GM21825 (cell line): ENCODE data around the gene CHI3L2.

Experiments used
- ATAC-seq: cut with Tn5 transposase; IDR thresholded peaks from one replicate; pipeline ENCODE4 v1.9.1; 2021; ENCODE audit warnings: mild to moderate bottlenecking, moderate library complexity; ENCODE audit not compliant: unreplicated experiment

CHI3L2 gene

DNA sequence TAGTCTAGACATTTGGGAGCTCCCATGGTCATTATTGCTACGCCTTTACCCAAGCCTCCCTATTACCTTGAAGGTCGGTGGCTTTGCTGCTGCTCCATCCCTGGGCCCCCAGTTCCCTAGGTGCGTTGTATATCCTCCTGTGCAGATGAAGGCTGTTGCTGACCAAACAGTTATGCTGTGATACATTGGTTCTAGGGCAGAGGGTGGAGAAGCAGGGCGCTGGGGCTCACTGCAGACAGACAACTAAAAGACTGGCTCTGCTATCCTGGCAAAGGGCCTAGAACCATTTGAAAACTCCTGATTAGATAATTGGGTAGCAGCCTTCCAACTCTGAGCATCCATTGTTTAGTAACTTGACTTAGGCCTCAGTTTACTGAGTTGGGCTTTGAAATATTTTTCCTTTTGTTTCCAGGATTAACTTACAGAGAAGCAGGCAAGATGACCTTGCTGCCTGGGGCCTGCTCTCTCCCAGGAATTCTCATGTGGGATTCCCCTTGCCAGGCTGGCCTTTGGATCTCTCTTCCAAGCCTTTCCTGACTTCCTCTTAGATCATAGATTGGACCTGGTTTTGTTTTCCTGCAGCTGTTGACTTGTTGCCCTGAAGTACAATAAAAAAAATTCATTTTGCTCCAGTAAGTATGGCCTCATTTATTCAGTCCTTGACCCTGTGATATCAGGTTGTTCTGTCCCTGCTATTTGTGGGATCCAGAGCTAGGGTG, 15.5 kb downstream of the CHI3L2 start:
- no peak for ATAC-seq

DNA sequence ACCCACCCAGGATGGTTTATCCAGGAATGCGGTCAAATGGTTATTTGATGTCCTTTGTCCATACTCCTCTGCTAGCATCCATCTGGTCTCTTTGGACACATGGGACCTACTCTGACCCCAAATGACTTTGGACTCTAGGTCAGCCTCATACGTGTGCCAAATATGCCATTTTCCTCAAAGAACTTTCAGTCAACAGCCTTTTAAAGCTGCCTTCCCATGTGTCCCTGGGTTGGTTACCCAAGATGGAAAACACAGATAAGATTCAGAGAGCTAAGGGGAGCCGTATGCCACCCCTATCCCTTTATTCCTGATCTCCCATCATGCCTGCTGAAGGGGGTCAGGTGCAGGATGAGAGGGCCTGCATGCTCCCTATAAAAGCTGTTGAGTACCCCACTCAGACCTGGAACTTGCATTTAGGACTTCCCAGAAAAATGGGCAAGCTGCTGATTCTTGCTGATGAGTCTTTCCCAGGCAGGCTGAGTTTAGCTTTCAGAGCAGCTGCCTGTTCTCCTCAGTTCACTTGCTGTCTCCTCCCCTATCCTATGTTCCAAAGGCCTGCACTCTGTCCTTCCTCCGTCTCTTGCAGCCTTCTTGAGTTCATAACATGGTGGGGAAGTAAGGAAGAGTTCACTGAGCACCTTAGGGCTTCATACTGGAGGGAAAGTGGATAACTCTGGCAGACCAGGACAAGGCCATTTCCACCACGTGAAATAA, 19.8 kb downstream of the CHI3L2 start:
- ATAC-seq, result no peak

DNA sequence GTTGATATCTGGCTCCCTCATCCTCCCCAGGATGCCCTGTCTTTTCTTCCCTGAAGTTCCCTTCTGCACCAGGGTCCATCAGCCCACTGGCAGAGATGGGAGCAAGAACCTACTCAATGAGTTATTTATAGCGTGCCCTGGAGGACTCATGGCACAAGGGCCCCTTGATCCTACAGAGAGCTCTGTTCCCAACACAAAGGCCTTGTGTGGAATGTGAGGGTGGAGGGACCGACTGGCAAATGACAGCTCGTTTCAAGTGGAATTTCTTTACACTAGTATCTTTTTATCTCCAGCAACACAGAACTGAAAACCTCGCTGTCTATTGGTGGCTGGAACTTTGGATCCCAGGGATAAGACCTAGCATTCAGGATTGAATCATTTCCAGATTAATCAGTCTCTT, 22.4 kb downstream of the CHI3L2 start:
- ATAC-seq, result no peak

DNA sequence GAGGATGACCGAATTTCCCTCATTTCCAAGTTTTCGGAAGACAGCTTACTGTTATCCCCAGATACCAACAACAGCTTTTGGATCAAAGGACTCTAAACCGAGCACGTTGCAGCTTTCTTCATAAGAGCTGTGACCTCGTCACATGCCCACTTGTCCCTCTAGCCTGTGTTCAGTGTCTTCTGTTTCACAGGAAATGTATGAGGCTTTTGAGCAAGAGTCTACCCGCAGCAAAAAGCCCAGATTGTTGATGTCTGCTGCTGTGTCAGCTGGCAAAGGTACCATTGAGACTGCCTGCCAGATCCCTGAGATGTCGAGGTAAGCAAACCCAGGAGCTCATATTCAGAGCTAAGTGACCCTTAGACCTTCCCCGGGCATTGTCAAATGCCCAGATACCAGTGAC, 24.1 kb downstream of the CHI3L2 start:
- ATAC-seq, result no peak

DNA sequence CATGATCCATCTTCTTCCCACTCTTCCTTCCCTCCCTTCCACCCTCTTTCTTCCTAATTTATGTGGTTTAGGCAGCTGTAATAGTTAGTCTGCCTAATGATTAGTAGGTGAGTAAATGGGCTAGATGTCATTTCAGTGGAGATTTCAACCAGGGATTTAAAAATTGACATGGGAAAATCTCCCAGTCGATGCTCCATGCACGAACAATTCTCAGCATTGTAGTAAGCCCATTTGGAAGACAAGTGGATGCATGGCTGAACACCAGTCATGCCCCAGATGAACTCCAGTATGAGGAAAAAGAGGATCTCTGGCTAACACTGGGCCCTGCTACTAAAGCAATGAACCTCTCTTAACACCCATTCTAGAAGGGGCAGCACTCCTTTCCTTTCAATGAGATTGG, 25.3 kb downstream of the CHI3L2 start:
- ATAC-seq, result no peak

DNA sequence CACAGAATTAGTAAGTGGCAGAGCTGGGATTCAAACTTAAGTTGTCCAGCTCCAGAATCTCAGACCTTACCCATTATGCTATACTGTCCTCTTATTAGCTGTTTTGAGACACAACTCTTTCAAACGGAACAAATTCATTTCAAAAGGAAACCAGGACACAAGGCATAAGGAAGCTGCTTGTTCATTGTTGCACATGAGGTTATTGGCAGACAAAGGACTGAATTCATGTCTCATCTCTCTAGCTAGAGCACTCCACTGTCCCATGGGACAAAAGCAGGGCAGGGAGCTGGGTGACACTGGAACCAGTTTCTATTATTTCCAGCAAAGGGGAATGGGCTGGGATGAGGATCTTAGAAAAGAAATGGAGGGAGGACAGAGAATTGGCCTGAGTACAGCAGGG, 26.4 kb downstream of the CHI3L2 start:
- ATAC-seq, result no peak

DNA sequence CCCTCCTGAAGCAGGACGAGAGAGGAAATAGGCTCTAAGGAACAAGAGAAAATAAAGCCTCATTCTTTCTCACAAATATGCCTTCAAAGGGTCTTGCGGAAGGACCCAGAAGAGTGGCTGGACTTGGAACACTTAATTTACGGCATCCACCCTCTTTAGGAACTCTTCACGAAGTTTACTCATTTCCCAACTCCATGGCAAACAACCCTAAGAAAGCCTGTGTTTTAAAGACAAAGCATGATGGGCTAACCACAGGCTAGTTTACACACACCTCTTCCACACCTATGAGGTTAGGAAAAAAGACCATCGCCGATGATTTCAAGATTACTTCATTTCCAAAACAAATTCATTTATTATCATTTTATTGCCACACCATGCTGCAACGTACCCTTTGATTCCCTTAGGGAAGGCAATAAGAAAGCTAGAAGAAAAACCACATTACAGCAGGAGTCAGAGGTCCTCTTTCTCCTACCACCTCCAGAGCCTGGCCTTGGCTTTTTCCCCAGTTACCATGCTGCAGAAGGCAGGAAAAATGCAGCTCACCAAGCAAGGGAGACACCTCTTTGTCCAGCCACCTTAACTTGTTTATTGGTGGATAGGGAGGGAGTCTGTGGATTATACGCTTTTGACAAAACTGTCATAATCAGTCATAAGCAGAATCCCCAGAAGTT, 29.6 kb downstream of the CHI3L2 start:
- no peak for ATAC-seq

DNA sequence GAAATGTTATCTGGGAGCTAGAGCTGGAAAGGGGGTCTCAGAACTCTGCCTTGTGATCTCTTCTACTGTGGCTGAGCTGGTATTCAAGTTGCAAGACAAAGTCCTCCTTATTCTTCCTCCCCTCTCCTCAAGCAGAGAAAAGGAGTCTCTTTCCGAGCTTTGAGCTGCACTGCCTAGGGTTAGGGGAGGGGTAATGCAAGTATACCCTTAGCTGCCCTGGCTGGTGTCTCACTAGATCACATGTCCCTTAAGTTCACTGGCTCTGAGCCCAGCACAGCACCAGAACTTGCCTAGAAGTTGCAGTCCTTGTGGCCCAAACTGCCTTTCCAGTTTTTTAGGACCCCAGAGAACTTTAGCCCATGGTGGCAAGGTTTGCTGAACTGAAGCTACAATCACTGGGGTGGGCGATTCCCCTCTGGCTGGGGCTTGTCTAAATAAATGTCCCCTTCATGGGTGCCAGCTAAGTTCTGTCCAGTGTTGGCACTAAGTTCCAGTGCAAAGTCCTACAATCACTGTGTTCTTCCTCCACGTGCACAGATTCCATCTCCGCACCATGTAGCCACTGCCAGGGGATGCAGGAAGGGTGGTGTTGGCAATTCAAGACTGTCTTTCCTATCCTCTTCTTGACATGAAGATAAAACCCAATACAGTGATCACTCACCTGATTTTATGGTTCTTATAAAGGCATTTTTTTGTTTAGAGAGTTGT, 40.4 kb downstream of the CHI3L2 start:
- ATAC-seq, result no peak

DNA sequence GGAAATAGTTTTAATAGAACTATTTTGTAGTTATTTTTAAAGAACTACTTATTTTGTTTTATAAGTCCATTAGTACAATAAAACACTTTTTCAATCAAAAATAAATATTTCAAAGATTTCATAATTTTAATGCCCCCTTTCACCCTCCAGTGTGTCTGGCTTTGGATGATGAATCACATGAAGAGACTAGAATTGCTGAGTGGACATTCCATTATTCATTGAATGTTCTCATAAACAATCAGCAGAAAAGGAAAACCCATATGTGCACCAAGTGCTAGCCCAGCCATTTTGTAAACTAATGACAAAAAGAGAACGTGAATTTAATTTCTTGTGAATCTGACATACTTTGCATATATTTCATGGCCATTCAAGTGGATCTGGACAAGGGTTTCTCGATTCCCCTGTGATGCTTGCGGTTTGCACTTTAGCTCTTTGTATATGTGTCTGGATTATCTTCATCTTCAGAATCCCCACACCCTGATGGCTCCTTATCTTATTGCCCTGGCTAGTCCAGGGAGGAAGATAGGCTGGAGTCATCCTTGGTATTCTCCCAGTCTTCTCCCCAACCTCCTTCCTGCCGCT, 42.4 kb downstream of the CHI3L2 start:
- no peak for ATAC-seq

DNA sequence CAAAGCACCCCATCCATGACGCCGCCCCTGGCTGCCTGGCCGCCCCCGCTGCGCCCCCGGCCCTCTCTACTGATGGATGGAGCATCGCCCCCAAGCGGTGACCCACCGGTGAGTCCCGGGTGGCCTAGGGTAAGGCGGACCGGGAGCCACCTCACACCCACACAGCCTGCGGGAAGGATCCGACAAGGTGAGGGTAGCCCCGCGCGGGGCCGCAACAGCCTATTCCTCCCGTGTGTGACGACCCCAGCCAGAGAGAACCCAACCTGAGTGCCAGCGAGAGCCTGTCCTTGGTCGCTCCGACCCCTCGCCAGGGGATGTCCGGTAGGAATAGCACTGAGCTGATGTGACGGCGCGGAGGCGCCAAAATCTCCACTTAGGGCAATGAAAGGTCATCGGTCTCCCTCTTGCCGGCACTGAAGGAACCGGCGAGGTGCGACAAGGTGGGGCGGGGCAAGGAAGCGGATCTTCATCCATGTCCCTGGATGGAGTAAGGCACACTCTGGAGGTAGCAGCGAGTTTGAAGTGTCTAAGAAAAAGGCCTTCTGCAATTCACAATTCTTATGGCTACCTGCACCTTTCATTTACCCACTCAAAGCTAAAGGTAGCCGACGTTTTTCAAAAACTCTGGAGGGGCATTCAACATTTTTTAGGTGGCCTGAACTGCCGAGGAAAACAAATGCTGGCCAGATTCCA, 43.4 kb downstream of the CHI3L2 start:
- no peak for ATAC-seq

DNA sequence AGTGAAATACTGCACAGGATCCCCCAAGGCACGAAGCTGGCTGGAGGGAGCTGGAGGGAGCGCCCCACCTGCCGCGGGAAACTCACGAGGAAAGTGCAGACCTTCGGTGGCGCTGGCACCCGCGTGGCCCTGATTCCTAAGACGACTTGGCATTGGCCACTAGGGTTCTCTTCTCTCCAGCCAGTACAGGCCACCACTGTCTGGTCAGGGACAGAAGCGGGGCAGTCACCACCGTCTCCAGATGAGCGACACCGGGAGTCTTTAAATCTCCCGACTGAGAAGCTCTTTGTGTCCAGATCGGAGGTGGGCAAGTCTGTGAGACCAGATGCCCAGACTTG, 43.9 kb downstream of the CHI3L2 start:
- ATAC-seq, result no peak

DNA sequence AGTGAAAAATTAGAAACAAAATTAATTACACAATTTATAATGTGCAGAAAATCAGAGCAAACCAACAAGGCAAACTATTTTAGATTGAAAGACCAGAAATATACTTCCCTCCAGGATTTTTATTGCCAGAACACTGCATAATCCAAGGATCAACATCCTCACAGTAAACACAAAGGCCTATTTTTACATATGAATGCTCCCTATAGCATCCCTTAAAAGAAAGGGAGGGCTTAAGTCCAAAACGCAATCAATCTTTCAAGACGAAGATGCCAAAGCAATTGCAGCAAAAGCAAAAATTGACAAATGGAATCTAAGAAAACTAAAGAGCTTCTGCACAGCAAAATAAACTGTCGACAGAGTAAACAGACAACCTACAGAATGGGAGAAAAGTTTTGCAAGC, 44.6 kb downstream of the CHI3L2 start:
- ATAC-seq, result no peak

DNA sequence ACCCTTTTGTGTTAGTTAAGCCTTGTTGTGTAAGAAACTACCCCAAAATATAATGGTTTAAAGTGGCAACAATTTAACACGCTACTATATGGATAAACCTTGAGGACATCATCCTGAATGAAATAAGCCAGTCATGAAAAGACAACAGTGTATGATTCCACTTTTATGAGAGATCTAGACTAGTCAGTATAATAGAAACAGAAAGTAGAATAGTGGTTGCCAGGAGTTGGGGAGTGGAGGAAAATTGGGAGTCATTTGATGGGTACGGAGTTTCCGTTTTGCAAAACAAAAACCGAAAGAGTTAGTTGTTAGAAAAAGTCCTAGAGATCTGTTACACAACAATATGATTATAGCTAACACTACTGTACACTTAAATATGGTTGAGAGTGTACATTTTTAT, 47.1 kb downstream of the CHI3L2 start:
- ATAC-seq, result no peak

DNA sequence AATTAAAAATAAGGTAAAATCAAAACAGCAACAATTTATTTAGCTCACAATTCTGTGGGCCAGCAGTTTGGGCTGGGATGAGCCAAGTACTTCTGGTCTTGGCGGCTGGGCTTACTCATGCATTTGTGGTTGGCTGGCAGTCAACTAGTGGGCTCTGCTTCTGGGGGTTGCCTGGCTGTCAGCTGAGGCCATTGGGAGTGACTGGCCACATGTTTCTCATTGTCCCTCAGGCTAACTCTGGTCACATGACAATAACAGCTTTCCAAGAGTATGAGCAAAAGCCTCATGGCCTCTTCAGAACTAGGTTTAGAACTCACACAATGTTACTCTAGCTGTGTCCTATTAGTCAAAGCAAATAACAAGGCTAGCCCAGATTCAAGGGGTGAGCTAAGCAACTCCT, 47.6 kb downstream of the CHI3L2 start:
- ATAC-seq, result no peak

DNA sequence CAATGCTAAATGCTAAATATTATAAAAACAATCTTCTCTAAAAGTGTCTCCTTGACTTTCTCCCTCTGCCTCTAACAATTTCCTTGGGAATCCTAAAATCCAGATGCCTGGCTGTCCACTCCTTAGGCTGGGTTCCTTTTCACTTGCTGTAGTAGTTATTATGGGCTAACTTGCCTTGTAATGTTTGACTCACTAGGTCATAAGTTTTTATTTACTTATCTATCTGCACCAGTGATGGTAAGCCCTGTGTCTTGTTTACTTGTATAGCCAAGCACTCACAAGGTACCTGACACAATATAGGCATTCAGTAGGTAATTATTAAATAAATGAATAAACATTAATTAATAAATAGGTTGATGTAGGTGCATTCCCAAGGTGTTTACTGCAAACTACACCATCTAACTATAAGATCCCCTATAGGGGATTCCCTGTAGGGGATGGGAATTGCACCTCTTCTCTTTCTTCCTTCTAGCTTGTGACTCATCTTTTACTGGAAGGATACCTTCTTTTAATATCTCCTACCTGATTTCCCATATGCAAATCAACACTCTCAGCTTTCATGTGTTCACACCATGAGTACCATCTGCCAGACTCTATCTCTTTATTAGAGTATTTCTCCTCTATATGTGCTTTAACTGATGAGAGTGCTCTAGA, 48.4 kb downstream of the CHI3L2 start:
- ATAC-seq, result no peak

DNA sequence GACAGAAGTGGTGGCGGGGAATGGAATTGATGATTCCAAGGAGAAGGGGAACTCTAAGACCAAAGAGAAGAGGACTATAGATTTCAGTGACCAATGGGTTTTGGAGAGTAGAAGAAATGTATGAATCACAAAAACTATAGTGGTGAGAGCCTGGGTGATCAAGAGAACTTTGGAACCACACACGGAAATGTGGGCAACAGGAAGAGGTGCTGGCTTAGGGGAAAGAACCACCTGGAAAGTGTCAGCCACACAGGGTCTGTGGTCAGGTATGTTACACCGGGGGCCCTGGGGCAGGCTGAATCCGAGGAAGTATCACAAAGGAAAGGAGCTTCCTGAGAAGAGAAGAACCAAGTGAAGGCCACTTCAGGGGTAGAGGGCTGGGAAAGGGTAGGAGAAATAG, 51.6 kb downstream of the CHI3L2 start:
- ATAC-seq, result no peak

DNA sequence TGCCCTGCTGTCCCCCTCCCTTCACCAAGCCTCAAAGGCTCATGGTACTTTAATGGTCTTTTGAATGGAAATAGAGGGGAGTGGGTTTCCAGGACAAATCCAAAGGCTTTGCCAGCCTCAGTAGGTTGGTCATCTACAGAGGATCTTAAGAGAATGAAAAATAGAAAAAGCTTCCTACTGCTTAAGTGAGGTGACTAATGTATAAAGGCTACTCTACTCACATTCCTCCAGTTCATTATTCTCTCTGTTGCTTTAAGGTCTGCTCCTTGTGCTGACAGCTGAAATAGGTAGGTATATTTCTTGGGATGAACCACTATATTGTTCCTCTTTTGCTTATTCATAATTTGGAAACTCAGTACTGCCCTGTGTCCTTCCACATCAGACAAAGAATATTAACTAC, 52.8 kb downstream of the CHI3L2 start:
- no peak for ATAC-seq

DNA sequence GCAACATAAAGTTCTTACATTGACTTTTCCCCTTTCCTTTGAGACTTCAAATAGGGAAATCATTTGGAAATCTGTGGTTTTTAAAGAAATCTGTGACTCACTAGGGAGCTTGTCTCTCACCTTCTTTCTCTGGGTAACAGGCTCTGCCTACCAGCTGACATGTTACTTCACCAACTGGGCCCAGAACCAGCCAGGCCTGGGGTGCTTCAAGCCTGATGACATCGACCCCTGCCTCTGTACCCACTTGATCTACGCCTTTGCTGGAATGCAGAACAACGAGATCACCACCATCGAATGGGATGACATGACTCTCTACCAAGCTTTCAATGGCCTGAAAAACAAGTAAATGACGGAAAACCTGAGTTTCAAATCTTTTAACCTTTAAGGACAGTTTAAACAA, 53.9 kb downstream of the CHI3L2 start:
- ATAC-seq, result no peak

DNA sequence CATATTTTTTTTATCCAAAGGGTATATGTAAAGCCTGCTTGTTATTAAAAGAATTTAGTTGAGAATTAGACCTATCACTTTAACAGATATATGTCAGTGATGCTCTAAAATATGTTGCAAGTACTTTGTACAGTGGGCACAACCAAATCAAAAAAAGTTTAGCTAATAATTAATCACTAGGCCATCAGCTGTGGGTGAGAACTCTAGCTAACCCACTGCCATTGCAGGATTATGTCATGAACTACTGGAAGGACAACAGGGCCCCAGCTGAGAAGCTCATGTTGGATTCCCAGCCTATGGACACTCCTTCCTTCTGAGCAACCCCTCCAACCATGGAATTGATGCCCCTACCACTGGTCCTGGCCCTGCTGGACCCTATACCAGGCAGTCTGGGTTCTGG, 56.3 kb downstream of the CHI3L2 start:
- ATAC-seq, result no peak

DNA sequence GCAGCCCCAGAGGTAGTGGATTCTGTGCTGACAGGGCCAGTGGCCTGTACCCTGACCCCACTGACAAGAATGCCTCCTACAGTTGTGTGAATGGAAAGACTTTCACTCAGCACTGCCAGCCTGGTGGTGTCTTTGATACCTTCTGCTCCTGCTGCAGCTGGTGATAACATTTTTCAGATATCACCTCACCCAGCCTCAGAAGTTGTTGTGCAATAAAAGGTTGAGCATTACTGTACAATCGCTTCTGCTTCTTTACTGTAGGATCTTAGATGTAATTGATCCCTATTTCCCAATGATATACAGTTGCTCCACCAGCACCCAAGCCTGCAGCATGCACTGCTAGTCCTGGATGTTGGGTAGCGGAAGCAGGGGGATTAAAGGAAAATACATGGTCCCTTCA, 58.4 kb downstream of the CHI3L2 start:
- no peak for ATAC-seq
